Panc1 (cell line): Measurements from ENCODE around the gene SLC25A15. TPM values are rescaled to one million over a fixed set of nuclear protein-coding genes. Genes with fewer than 3 reads are reported as not detected.

Experiments
- ATAC-seq: fragments of 200-7000 bp; cut with Tn5 transposase; 2 replicates; pipeline ENCODE4 v1.9.1; 2020; ENCODE audit warnings: mild to moderate bottlenecking, moderate library complexity
- BruUV-seq: library from RNA; stranded (reverse); fragments of 400-500 nt; replicated peaks from 2 replicates; lab custom pipeline; 2021; lab: Mats Ljungman, UMichigan
- CTCF ChIA-PET: fragments of 300-600 bp; sonication (Branson Sonifier 250); formaldehyde crosslinking; loops from one replicate; lab custom pipeline; 2022; ENCODE audit warnings: antibody characterized with exemption; lab: Charles Lee
- POLR2A ChIA-PET: fragments of 300-600 bp; sonication (Branson Sonifier 250); formaldehyde crosslinking; loops from one replicate; lab custom pipeline; 2022; ENCODE audit warnings: antibody characterized with exemption; lab: Charles Lee
- DNase-seq: peaks from one replicate; pipeline ENCODE4 v3.0.0-alpha.2; 2010; ENCODE audit warnings: low read depth, low spot score
- H3K27ac ChIP-seq: 2 replicates; pipeline ENCODE4 v1.5.1; 2011; ENCODE audit warnings: mild to moderate bottlenecking, low read length, inconsistent platforms
- H3K27me3 ChIP-seq: fragments of 200-500 bp; sonication (Bioruptor generic); 2 replicates; pipeline ENCODE4 v1.6.0; 2014; ENCODE audit warnings: low read length, inconsistent platforms; ENCODE audit not compliant: control insufficient read depth, insufficient read depth
- H3K36me3 ChIP-seq: fragments of 200-500 bp; sonication (Bioruptor generic); 2 replicates; pipeline ENCODE4 v1.5.1; 2014; ENCODE audit warnings: inconsistent platforms, mild to moderate bottlenecking, low read length, moderate library complexity; ENCODE audit not compliant: control insufficient read depth, insufficient read depth
- H3K4me1 ChIP-seq: 2 replicates; pipeline ENCODE4 v1.5.1; 2011; ENCODE audit warnings: inconsistent platforms, mild to moderate bottlenecking, low read length, moderate library complexity; ENCODE audit not compliant: control insufficient read depth, insufficient read depth
- H3K4me3 ChIP-seq, 2 experiments: 2 replicates each; pipeline ENCODE4 v1.5.1; 2011 to 2012; ENCODE audit warnings: low read depth in 2 of 2, low read length in 2 of 2, mild to moderate bottlenecking in 2 of 2, inconsistent platforms in 1 of 2, moderate library complexity in 1 of 2
- H3K9me3 ChIP-seq: fragments of 200-500 bp; sonication (Bioruptor generic); 2 replicates; pipeline ENCODE4 v1.5.1; 2014; ENCODE audit warnings: low read depth, mild to moderate bottlenecking, inconsistent platforms, low read length, moderate library complexity; ENCODE audit not compliant: control insufficient read depth, insufficient read depth
- CTCF ChIP-seq: fragments of 450-650 bp; IDR thresholded peaks from 2 replicates; pipeline ENCODE4 v1.5.1; 2017; ENCODE audit warnings: mild to moderate bottlenecking
- POLR2AphosphoS5 ChIP-seq: IDR thresholded peaks from 2 replicates; pipeline ENCODE4 v1.6.1; 2012; ENCODE audit warnings: mild to moderate bottlenecking, low read depth, low read length, moderate library complexity
- REST ChIP-seq, 2 experiments: IDR thresholded peaks; 2 replicates each; pipeline ENCODE4 v1.6.1; 2011 to 2012; ENCODE audit warnings: low read depth in 2 of 2, control low read depth in 1 of 2, low read length in 1 of 2, mild to moderate bottlenecking in 1 of 2, moderate library complexity in 1 of 2; ENCODE audit not compliant: insufficient read depth in 1 of 2
- SIN3A ChIP-seq: IDR thresholded peaks from 2 replicates; pipeline ENCODE4 v1.6.1; 2012; ENCODE audit warnings: low read depth, mild to moderate bottlenecking, low read length, moderate library complexity, borderline replicate concordance; ENCODE audit not compliant: insufficient read depth
- TCF7L2 ChIP-seq: IDR thresholded peaks from 2 replicates; pipeline ENCODE4 v1.6.1; 2011; ENCODE audit warnings: mild to moderate bottlenecking, low read depth, low read length, inconsistent platforms
- in situ Hi-C: cut with HindIII; loops from 2 replicates; pipeline ENCODE4 v1.10.0; 2016; ENCODE audit warnings: low sequenced_read_pairs, low pct_unique_long_range_greater_than_20kb
- intact Hi-C: fragments of 100-400 bp; cut with micrococcal nuclease; formaldehyde crosslinking; loops from one replicate; pipeline ENCODE4 v1.10.0; 2022; ENCODE audit not compliant: unreplicated experiment
- total RNA-seq: library from RNA; stranded (reverse); gene quantifications from one replicate; pipeline ENCODE4 v1.2.1, GENCODE V29; 2021; ENCODE audit not compliant: unreplicated experiment

The SLC25A15 gene
- total RNA-seq, 1 experiment from 2014 or later = 16.4 TPM

GRCh38 chr13:40758811-40759210, 30.6 kb upstream of the SLC25A15 start:
- Histone ChIP-seq H3K36me3 (peaks cover 2% of the 10 kb centered on the region; the same call in 1 of the 2 replicates), H3K4me3 (no peak overlapping the region), H3K4me1 (no peaks in the 10 kb centered on the region), H3K27me3 (no peaks in the 10 kb centered on the region), H3K27ac (no peak overlapping the region), H3K9me3 (no peaks in the 10 kb centered on the region)
- CTCF ChIA-PET = no interaction called here
- intact Hi-C loops (no loop called here), in situ Hi-C loops (no loop called here)
- BruUV-seq = no TSS peak
- POLR2A ChIA-PET = no interaction called here
- ATAC-seq (no peak), DNase-seq (no peak)
- TF ChIP-seq SIN3A (no peak), REST (IDR thresholded peaks at IDR 0.05; ENCODE audit: insufficient read depth in 1 of 2, low read depth in 2 of 2, low read length in 1 of 2) (no peak), TCF7L2 (no peak), CTCF (no peak), POLR2AphosphoS5 (no peak)

GRCh38 chr13:40762849-40763248, 26.6 kb upstream of the SLC25A15 start:
- ChIA-PET CTCF (no interaction called here), POLR2A (no interaction called here)
- H3K9me3 ChIP-seq = no peaks in the 10 kb centered on the region
- TF ChIP-seq TCF7L2 (no peak), CTCF (no peak), SIN3A (no peak), REST (IDR thresholded peaks at IDR 0.05; ENCODE audit: insufficient read depth in 1 of 2, low read depth in 2 of 2, low read length in 1 of 2) (no peak), POLR2AphosphoS5 (no peak)
- ATAC-seq = no peak
- intact Hi-C loops (no loop called here), in situ Hi-C loops (no loop called here)
- H3K4me3 ChIP-seq = no peak overlapping the region
- H3K36me3 ChIP-seq = 0 out of 2 replicates have a peak, but pooled peaks cover 2% of the 10 kb centered on the region
- H3K4me1 ChIP-seq = no peaks in the 10 kb centered on the region
- no peak for DNase-seq
- H3K27me3 ChIP-seq = no peaks in the 10 kb centered on the region
- BruUV-seq = no TSS peak
- H3K27ac ChIP-seq = no peak overlapping the region
